K562 (cell line): ENCODE measurements around the gene GABARAP. TPM values are rescaled to one million over a fixed set of nuclear protein-coding genes. Genes with fewer than 3 reads are reported as not detected.

ENCODE experiments used
- BCOR ChIP-seq: fragments of 450-650 bp; IDR thresholded peaks from 2 replicates; pipeline ENCODE4 v1.6.1; 2016
- CHD1 ChIP-seq: fragments of 200-600 bp; sonication (generic); IDR thresholded peaks from one replicate; pipeline ENCODE4 v1.6.1; 2012; ENCODE audit warnings: mild to moderate bottlenecking, moderate library complexity, low read length, inconsistent platforms
- E2F3 ChIP-seq: fragments of 250-450 bp; sonication (Bioruptor Pico); IDR thresholded peaks from 2 replicates; pipeline ENCODE4 v1.4.0; 2020; ENCODE audit warnings: mild to moderate bottlenecking
- EHMT2 ChIP-seq: fragments of 450-650 bp; IDR thresholded peaks from 2 replicates; pipeline ENCODE4 v1.6.1; 2018; ENCODE audit warnings: antibody characterized with exemption
- HNRNPH1 ChIP-seq: fragments of 200-400 bp; formaldehyde crosslinking; optimal IDR thresholded peaks from 2 replicates; pipeline ENCODE3; 2017; ENCODE audit warnings: low read depth, mild to moderate bottlenecking, low read length, moderate library complexity
- IFI16 ChIP-seq: fragments of 250-450 bp; sonication (Bioruptor Pico); IDR thresholded peaks from 2 replicates; pipeline ENCODE4 v2.1.2; 2022; ENCODE audit warnings: mild to moderate bottlenecking, inconsistent platforms
- KDM2B ChIP-seq: fragments of 250-450 bp; sonication (Bioruptor Pico); IDR thresholded peaks from 2 replicates; pipeline ENCODE4 v1.8.0; 2021; ENCODE audit warnings: mild to moderate bottlenecking, moderate library complexity
- LARP7 ChIP-seq: fragments of 450-650 bp; IDR thresholded peaks from 2 replicates; pipeline ENCODE4 v1.6.1; 2016
- NCOA6 ChIP-seq: fragments of 450-650 bp; IDR thresholded peaks from 2 replicates; pipeline ENCODE4 v1.6.1; 2017; ENCODE audit warnings: mild to moderate bottlenecking
- NR4A1 ChIP-seq, 2 experiments: fragments of 250-450 bp in 1 of 2; fragments of 450-650 bp in 1 of 2; sonication (Bioruptor Pico) in 1 of 2; IDR thresholded peaks; 2 replicates each; pipeline versions ENCODE4 v1.4.0 to v1.6.1; 2016 to 2020; ENCODE audit warnings: mild to moderate bottlenecking in 2 of 2, missing compliant biosample characterization in 1 of 2, missing genetic modification characterization in 1 of 2, moderate library complexity in 1 of 2
- NRF1 ChIP-seq, 2 experiments: fragments of 450-650 bp; IDR thresholded peaks in 1 of 2; conservative IDR thresholded peaks in 1 of 2; 2 replicates each; pipeline ENCODE4 v1.6.1; 2014; ENCODE audit warnings: mild to moderate bottlenecking in 2 of 2
- POLR2AphosphoS5 ChIP-seq: IDR thresholded peaks from 2 replicates; pipeline ENCODE4 v1.6.1; 2011; ENCODE audit warnings: mild to moderate bottlenecking, low read depth, low read length, moderate library complexity; ENCODE audit not compliant: control insufficient read depth, insufficient read depth
- TAF7 ChIP-seq: fragments of 450-650 bp; IDR thresholded peaks from 2 replicates; pipeline ENCODE4 v1.6.1; 2016; ENCODE audit warnings: missing genetic modification characterization, missing compliant biosample characterization
- TAL1 ChIP-seq: fragments of 450-650 bp; IDR thresholded peaks from 2 replicates; pipeline ENCODE4 v1.6.1; 2016; ENCODE audit warnings: mild to moderate bottlenecking
- TARDBP ChIP-seq: fragments of 450-650 bp; IDR thresholded peaks from 2 replicates; pipeline ENCODE4 v1.6.1; 2016
- TBP ChIP-seq: optimal IDR thresholded peaks from 2 replicates; pipeline ENCODE3; 2011; ENCODE audit warnings: low read depth, low read length, improper control_type of control experiment
- TCF3 ChIP-seq: sonication (generic); formaldehyde crosslinking; IDR thresholded peaks from 2 replicates; pipeline ENCODE4 v1.4.0; 2020; ENCODE audit warnings: mild to moderate bottlenecking, missing genetic modification reagents
- ZKSCAN1 ChIP-seq: fragments of 150-350 bp; IDR thresholded peaks from 2 replicates; pipeline ENCODE4 v1.6.1; 2016; ENCODE audit warnings: low read depth, low read length
- ZNF140 ChIP-seq: fragments of 250-450 bp; sonication (Bioruptor Pico); IDR thresholded peaks from 2 replicates; pipeline ENCODE4 v1.8.0; 2021; ENCODE audit warnings: moderate library complexity, mild to moderate bottlenecking, inconsistent platforms
- ZNF24 ChIP-seq: fragments of 450-650 bp; IDR thresholded peaks from 2 replicates; pipeline ENCODE4 v1.6.1; 2016
- ZNF253 ChIP-seq: fragments of 250-450 bp; sonication (Bioruptor Pico); conservative IDR thresholded peaks from 2 replicates; pipeline ENCODE4 v1.6.1; 2021; ENCODE audit warnings: mild to moderate bottlenecking
- ZNF316 ChIP-seq: fragments of 450-650 bp; IDR thresholded peaks from 2 replicates; pipeline ENCODE4 v1.6.1; 2016
- ZNF717 ChIP-seq: fragments of 250-450 bp; sonication (Bioruptor Pico); IDR thresholded peaks from 2 replicates; pipeline ENCODE4 v1.5.0; 2021
- ZSCAN29 ChIP-seq: fragments of 450-650 bp; IDR thresholded peaks from 2 replicates; pipeline ENCODE4 v1.6.1; 2017
- ZSCAN32 ChIP-seq: fragments of 450-650 bp; formaldehyde crosslinking; IDR thresholded peaks from 2 replicates; pipeline ENCODE4 v1.4.0; 2020; ENCODE audit warnings: mild to moderate bottlenecking, moderate library complexity
- polyA plus RNA-seq, 8 experiments: library from polyadenylated mRNA; depleted of rRNA in 4 of 8; stranded (reverse) in 5 of 8; unstranded in 3 of 8; fragments of >200 nt; fragmentation: Nextera tagmentation in 2 of 8; fragmentation: Illumina TruSeq in 1 of 8; extraction: Ambion mirVana in 2 of 8; extraction: Trizol in 1 of 8; gene quantifications; 2 replicates each; pipeline versions ENCODE4 v1.2.1 to v1.2.3, GENCODE V29; 2011 to 2014; ENCODE audit warnings: inconsistent platforms in 1 of 8, missing spikeins in 1 of 8
- total RNA-seq, 7 experiments: library from RNA; depleted of rRNA in 6 of 7; stranded (reverse); fragments of >200 nt in 6 of 7; fragmentation: Illumina TruSeq in 2 of 7; extraction: Trizol in 2 of 7; gene quantifications; 2 replicates each; pipeline versions ENCODE4 v1.2.1 to v1.2.3, GENCODE V29; 2011 to 2021; ENCODE audit warnings: low replicate concordance in 1 of 7
- TF ChIP-seq, protein P1 (sequence below): sonication (generic); formaldehyde crosslinking; IDR thresholded peaks from 2 replicates; pipeline ENCODE4 v1.8.0; 2022; ENCODE audit warnings: missing genetic modification reagents, mild to moderate bottlenecking, moderate library complexity, borderline replicate concordance
- TF ChIP-seq, protein P2 (sequence below): sonication (generic); formaldehyde crosslinking; IDR thresholded peaks from 2 replicates; pipeline ENCODE4 v1.5.0; 2020; ENCODE audit warnings: missing genetic modification reagents
- TF ChIP-seq, protein P3 (sequence below): fragments of 450-650 bp; conservative IDR thresholded peaks from 2 replicates; pipeline ENCODE4 v1.6.1; 2016; ENCODE audit warnings: missing genetic modification characterization, low read depth, mild to moderate bottlenecking, control low read depth, missing compliant biosample characterization

The GABARAP gene
- total and polyA plus RNA-seq, 9 of the 15 experiments (the other 6 are each of a cell fraction or from before 2014, with no cell fraction given), result 47.5 to 373 (median 152) TPM

DNA sequence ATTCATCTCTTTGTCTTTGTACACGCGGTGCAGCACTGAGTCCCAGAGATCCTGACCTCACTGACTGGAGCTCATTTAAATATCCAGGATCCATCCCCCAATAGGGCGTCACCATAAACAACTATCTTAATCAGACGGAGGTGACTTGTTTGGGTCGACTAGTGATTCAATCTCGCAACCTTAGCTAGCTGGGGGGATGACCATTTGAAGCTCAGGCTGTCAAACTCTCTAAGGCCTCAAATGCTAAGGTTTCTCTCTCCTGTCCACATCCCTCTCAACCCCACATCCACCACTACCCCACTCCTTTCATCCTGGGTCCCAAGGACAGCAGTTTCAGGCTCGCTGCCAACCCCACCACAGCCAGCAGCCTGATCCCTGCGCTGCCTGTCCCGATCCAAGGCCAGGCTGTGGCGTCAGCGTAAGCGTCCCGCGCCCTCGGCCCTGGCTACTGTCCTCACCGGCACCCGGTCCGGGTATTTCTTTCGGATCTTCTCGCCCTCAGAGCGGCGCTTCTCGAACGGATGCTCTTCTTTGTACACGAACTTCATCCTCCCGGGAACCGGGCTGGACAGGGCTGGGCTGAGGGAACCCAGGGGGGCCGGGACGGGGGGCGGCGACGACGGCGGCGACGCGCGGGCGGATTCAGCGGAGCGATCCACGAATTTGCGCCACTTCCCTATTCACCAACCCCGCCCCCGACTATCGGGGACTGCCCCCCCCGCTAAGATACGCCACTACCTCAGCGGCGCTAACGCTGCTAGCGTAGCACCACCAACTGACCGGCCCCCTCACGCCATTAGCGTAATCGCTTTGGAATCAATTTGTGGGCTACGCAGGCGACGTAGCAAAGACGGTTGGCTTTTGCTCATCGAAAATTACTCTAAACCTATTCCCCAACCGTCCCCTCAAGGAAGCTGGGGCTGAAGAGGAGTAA, at the start of gene GABARAP (continued):
- TF ChIP-seq LARP7 (no peak), ZNF717 (no peak), ZSCAN29 (no peak), TARDBP (no peak), TCF3 (no peak), IFI16 (CRISPR knock-in tag) (no peak), TAF7 (tag) (0 out of 2 replicates have a peak, but pooled peaks have one; percentile 47), TBP (peak; percentile 47), CHD1 (no peak), ZKSCAN1 (no peak), POLR2AphosphoS5 (no peak), NRF1 (conservative IDR thresholded peaks at IDR 0.05 in 1 of 2, IDR thresholded peaks at IDR 0.05 in 1 of 2) (peak; percentile 23 to 45; a peak in 2 of 4 replicates), KDM2B (CRISPR knock-in tag) (no peak), ZNF24 (peak; percentile 99), BCOR (no peak), ZNF253 (CRISPR knock-in tag) (no peak), E2F3 (CRISPR knock-in tag) (no peak), HNRNPH1 (peak; percentile 64), NCOA6 (no peak), NR4A1 (CRISPR knock-in tag; IDR thresholded peaks at IDR 0.05) (no peak), NR4A1 (tag; IDR thresholded peaks at IDR 0.05) (no peak), EHMT2 (no peak), ZSCAN32 (CRISPR knock-in tag) (no peak), ZNF140 (CRISPR knock-in tag) (no peak), ZNF316 (no peak), TAL1 (no peak)
- TF ChIP-seq, protein P1, sequence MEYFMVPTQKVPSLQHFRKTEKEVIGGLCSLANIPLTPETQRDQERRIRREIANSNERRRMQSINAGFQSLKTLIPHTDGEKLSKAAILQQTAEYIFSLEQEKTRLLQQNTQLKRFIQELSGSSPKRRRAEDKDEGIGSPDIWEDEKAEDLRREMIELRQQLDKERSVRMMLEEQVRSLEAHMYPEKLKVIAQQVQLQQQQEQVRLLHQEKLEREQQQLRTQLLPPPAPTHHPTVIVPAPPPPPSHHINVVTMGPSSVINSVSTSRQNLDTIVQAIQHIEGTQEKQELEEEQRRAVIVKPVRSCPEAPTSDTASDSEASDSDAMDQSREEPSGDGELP (CRISPR knock-in tag), result peak; percentile 53
- TF ChIP-seq, protein P2, sequence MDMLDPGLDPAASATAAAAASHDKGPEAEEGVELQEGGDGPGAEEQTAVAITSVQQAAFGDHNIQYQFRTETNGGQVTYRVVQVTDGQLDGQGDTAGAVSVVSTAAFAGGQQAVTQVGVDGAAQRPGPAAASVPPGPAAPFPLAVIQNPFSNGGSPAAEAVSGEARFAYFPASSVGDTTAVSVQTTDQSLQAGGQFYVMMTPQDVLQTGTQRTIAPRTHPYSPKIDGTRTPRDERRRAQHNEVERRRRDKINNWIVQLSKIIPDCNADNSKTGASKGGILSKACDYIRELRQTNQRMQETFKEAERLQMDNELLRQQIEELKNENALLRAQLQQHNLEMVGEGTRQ, result peak; percentile 34; the same call in 1 of the 2 replicates
- TF ChIP-seq, protein P3, sequence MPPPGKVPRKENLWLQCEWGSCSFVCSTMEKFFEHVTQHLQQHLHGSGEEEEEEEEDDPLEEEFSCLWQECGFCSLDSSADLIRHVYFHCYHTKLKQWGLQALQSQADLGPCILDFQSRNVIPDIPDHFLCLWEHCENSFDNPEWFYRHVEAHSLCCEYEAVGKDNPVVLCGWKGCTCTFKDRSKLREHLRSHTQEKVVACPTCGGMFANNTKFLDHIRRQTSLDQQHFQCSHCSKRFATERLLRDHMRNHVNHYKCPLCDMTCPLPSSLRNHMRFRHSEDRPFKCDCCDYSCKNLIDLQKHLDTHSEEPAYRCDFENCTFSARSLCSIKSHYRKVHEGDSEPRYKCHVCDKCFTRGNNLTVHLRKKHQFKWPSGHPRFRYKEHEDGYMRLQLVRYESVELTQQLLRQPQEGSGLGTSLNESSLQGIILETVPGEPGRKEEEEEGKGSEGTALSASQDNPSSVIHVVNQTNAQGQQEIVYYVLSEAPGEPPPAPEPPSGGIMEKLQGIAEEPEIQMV, result no peak
